CD4-positive, alpha-beta T cell treated with Interleukin-21 for 1 hour (primary cell): ENCODE data around the gene CACTIN.
"Not testable (repeated sequence)": the region's sequence is repeated elsewhere in the genome, so short reads cannot be mapped to it uniquely, and the experiment has no call there.

ENCODE experiments used
- DNase-seq: peaks from one replicate; pipeline ENCODE4 v3.0.0-alpha.2; 2020

The CACTIN gene

GRCh38 chr19:3661284-3662238 is 35.0 kb upstream of the CACTIN start:
- DNase-seq: no peak

- DNase-seq: no peak
These were observed 34.1 kb upstream of the CACTIN start for GRCh38 chr19:3660493-3661219.

- DNase-seq: no peak
These were observed 33.1 kb upstream of the CACTIN start for GRCh38 chr19:3659746-3660112.

DNA sequence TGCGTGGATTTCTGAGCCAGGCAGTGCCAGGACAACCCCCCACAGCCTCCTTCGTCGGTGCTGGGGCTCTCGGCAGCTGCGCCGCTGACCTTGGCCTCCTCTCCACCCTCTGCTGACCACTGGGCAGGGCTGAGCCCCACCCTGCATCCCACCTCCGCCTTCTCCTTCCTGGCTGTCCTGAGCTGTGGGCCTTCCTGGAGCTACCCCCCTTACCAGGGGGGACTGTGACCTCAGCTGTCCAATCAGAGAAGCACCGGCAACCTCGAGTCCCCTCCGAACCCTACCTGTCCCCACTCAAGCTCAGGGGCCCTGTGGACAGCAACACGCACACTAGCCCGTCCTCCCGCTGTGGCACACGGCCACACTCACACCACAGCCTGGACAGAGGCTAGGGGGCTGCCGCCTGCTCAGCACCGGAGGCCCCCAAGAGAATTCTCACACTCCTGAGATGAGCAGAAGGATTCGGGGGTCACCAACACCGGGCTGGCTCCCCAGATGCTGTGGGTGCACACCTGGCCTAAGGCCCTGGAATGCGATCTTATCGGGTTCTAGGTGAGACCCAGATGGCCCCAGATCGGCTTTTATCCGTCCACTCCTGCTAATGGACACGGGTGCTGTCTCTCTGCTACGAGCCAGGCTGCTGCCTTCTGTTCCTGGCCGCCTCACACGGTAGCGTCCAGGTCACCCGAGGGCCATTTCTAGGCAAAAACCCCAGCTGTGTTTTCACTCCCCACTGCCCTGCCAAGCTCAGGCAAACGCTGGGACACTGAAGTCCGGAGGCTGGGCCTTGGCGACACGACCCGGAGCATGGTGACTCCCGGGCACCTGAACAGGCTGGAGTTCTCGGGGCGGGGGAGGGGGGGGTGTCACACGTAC is 32.5 kb upstream of the CACTIN start:
- no peak for DNase-seq

DNA sequence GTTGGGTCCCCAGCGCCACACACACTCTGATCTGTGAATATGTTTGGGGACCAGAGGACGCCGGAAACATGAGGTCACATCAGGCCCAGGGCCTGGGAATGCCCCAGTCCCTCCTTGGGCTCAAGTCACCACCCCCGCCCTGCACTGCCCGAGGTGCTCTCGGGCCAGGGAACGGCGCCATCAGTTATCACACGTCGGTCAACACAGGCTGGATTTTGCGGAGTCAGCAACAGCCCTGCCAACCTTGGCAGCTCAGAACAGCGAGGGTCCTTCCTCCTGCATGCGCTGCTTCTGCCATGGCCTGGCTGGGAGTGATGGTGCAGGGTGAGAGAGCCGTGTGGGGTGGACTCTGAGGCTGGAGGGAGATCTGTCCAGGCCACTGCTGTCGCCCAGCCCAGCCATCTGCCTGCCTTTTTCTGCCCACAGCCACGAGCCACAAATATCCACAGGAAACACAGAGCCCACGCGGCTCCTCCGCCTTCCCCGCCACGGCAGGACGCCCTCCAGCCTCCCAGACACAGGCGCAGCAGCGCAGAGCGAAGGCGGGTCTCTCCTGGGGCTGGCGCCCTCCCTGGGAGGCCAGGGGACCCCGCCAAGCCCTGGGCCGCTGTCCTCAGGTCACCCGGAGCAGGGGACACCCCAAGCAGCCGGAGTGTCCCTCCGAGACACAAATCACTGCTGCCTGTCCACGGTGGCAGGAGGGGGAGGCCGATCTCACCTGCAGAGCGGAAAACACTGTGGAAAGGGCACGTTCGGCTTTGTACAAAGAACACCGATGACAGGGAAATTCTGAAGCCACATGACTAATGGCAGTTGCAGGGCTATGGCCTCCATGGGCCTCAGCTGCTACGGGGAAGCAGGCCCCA is 31.6 kb upstream of the CACTIN start:
- DNase-seq: no peak

DNA sequence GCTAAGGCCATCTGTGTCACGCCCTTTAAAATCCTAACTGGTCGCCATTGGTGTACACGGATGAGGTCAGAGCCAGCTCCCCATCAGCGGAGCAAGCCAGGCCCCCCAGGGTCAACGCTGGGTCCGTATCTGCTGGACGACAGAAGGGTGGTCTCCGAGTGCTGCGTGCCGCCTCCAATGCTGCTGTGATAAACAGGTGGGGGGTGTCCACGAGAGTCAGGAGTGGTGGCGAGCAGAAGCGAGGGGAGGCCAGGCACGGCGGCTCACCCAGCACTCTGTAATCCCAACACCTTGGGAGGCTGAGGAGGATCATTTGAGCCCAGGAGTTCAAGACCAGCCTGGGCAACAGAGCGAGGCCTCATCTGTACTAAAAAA is 30.8 kb upstream of the CACTIN start:
- no peak for DNase-seq

DNA sequence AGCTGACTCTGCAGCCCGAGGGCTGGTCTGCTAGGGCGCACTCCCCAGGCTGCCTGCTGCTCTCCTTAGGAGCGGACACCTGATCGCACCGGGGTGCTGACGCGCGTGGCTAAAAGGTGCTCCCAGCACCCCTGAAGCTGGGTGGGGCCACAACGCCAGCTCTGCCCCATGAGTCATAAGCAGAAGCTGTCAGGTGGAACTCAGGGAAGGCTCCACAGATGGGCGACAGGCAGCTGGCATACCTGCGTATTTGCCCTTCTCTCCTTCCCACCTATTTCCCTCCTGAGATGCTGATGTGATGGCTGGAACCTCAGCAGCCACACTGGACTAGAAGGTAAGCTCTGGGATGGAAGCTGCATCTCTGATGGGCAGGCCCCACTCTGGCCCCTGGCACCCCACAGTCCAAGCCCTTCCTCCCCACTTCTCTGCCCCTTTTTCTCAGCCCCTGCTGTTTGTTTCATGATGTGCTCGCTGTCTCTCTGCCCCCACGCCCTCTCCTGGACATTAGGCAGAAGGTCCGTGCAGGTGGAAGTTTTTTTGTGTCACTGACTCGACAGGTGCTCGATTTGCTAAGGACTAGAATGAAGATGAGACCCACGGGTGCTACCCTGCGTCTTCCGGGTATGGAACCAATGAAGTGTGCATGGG is 30.3 kb upstream of the CACTIN start:
- DNase-seq: no peak

DNA sequence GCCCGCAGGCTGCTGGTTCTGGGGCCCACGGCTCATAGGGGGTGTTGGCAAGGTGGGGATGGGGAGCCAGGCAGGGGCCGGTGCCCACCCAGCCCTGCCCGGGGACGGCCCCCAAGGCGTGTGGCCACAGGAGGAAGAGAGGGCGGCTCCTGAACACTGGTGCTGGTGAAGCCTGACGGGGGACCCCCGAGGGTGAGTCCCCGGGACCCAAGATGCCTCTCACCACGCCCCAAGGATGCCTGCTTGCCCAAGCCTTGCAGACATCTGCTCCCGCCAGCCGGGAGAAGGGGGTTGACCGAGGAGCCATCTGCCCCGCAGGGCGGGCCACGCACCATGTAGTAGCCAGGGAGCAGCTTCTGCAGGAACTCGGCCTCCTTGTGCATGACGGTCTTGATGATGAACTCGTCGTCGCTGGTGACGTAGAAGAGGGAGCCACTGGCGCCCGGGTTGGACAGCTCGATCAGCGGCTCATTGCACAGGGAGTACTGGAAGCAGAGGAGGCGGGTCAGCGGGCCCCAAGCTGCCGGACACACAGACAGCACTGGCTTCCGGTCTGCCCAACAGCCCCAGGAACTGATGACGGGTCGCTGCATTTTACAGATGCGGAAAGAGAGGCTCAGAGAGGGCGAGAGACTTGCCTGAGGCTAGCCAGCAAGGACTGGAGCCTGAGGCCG is 29.6 kb upstream of the CACTIN start:
- no peak for DNase-seq

GRCh38 chr19:3655402-3656072 is 28.9 kb upstream of the CACTIN start:
- DNase-seq: no peak

DNA sequence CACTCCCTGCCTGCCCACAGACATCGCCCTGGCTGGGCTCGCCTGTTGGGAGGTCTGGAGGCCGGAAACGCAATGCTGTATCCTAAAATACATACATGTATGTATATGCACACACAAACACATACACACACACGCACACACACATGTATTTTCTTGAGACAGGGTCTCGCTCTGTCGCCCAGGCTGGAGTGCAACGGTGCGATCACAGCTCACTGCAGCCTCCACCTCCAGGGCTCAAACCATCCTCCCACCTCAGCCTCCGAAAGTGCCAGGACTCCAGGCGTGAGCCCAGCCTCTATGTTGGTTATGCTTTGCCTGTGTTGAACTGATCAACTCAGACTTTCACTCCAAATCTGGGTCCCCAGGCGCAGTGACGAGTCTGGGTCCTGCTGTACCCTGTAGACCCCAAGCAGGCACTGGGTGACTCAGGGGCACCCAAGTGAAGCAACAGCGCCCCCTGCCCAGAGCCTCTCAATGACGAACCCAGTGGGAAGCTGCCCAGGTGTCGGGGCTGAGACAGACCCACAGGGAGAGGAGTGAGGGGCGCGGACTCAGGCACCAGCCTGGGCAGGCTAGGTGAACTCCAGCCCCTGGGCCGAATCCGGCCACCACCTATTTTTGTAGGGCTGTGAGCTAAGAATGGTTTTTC is 27.4 kb upstream of the CACTIN start:
- DNase-seq: no peak

DNA sequence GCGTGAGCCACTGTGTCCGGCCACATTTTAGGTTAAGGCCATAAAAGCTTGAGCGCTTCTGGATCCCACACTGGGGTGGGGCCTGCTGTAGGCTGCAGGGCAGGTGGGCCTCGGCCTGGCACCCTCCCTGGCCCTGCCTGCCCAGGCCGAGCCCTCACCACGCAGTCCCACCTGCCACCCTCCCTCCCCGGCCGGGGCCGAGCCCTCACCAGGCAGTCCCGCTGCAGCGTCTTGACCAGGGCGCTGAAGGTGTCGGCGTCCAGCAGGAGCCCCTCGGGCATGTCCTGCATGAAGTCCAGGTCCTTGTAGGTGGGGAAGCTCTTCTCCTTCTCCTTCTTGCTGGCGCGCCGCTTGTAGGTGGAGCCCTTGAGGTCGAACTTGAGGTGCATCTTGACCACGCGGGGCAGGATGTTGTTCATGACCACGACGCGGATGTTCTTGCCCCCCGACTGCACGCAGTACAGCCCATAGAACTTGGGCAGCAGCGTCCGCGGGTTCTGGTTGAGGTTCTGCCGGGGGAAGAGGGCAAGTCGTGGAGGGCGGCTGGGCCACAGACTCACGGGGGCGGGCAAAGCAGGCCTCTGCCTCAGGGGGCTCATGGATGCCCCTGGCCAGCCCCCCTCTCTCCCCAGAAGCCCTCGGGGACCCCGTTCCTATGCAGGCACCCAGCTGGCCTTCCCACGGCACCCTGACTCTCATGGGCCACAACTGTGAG is 26.6 kb upstream of the CACTIN start:
- DNase-seq: no peak

DNA sequence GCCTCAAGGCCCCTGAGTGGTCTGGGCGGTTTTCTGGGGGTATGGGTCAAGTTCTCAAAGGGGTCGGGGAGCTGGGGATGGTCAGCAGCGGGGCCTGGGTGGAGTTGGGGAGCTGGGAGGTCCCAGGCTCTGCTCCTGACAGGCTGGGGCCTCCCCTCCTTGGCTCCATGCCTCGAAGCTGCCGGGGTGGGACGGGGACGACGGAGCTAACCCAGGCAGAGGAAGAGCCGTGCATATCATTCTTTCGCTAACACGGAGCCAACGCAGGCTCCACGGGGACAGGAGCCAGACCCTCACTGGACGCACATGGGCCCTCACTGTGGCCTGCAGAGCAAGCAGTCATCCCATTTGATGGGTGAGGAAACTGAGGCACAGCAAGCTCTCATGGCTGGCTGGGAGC is 25.8 kb upstream of the CACTIN start:
- DNase-seq: no peak

GRCh38 chr19:3651684-3652083 is 25.1 kb upstream of the CACTIN start:
- DNase-seq: no peak

GRCh38 chr19:3649888-3650287 is 23.3 kb upstream of the CACTIN start:
- DNase-seq: no peak

- no peak for DNase-seq
These were observed 21.7 kb upstream of the CACTIN start for GRCh38 chr19:3648037-3648905.

GRCh38 chr19:3647102-3647501 is 20.5 kb upstream of the CACTIN start:
- not testable (repeated sequence) for DNase-seq

DNA sequence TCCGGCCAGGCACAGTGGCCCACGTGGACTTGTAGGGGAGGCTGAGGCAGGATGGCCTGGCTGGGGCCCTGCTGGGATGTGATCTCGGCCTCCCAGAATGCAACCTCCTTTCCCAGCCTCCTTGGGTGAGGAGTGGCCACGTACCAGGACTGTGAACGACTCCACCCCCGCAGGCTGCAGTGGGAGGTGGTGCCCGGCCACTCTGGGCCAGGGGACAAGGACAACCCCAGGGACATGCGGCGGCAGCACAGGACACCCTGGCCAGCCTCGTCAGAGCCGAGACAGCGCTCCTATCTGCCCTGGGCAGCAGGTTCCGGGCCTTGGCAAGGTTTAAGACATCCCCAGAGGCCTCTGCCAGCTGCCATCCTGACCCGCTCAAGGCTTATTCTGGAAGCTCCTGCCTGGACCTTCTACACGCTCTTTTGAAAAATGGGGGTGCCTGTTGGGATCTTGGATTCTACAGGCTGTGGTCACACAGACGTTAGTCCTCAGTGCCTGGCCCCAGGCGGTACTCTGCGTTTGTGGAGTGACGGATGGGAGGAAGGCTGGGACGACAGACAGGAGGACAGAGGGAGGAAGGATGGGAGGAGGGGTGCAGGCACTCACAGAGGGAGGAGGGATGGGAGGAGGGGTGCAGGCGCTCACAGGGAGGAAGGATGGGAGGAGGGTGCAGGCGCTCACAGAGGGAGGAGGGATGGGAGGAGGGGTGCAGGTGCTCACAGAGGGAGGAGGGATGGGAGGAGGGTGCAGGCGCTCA is 19.9 kb upstream of the CACTIN start:
- DNase-seq: no peak

DNA sequence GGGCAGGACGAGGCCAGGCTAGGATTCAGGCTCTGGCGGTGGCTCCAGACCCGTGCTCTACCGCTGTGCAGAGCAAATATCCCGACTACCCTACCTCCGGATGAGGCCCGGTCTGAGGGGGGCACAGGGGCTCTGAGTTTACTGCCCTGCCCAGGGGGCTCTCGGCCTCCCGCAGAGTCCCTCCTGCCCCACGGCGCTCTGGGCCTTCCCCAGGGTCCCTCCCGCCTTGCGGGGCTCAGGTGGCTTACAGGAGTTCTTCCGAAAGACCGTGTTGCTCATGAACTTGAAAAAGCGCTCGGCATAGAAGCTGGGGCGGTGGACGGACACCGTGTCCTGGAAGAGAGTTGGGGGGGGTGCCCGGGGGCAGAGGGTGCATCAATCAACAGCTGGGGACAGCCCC is 19.1 kb upstream of the CACTIN start:
- no peak for DNase-seq
